Caki2 (cell line): ENCODE data around the gene CHST4. TPM values are rescaled to one million over a fixed set of nuclear protein-coding genes. Genes with fewer than 3 reads are reported as not detected.
"Not testable (repeated sequence)": the region's sequence is repeated elsewhere in the genome, so short reads cannot be mapped to it uniquely, and the experiment has no call there.

Source experiments
- DNase-seq: peaks from one replicate; pipeline ENCODE4 v3.0.0-alpha.2; 2015; ENCODE audit warnings: low read depth
- in situ Hi-C: cut with HindIII; loops from 2 replicates; pipeline ENCODE4 v1.10.0; 2016; ENCODE audit warnings: low sequenced_read_pairs, low pct_unique_long_range_greater_than_20kb, mixed read lengths
- total RNA-seq: library from RNA; depleted of rRNA; stranded (reverse); fragments of >200 nt; shearing (Covaris generic); gene quantifications from 2 replicates; pipeline ENCODE4 v1.2.3, GENCODE V29; 2014; ENCODE audit warnings: low replicate concordance; rRNA removed

Gene CHST4
- not detected in 2 replicates for total RNA-seq

DNA sequence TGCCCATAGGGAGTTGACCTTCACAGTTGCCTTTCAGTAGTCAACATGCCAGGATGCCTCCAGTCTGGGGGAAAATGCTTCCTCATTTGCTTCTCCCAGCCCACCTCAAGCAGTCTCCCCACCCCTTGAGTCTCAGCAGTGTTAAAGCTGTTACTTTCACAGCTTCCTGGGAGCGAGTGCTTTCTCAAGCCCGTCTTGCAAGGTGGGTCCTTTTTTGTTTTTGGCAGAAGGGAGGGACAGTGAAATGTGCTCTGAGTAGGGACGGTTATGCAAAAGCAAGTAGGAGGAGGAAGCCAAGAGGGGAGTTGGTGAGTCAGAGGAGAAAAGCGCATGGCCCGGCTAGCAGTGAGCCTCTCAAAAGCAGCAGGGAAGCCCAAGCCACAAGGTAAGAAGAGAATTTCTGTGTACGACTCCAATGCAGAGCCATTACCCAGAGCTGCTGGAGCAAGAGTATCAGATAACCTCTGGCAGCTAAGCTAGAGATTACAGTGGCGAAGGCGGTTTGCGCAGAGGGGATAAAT lies at the start of gene CHST4:
Gene CHST4 (plus strand): TSS at position 316 of the 521 bp plus-strand sequence. CDS start 10,252 bp downstream, outside the sequence.
- in situ Hi-C loops, result no loop called here
- no peak for DNase-seq

DNA sequence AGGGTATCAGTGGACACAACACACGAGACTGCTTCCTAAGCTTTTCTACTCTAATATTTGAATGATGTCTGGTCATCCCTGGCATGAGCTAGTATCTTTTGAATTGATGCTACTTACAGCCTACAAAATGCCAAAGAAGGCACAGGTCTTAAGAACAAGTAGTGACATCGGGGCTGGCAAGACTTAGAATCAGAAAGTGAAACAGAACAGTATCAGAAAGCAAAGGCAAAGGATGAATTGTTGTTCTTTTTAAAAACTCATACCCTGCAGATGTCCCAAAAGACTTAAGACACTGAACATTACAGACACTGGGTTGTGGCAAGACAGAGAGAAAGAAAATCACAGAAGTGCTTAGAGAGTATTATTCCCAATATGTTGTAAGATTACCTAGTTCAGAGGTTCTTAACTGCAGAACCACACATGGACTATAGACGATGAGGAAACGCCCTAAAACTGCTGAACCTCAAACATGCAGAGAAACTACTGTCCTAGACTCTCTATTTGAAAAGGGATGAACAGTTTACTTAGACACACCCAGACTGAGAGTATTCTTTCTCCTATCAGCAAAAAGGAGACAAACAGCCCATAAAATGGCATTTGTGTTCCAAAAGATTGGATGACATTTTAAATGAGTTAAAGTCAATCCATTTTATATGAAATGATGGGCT lies 49.6 kb upstream of the CHST4 start:
- no peak for DNase-seq
- in situ Hi-C loops, result no loop called here

DNA sequence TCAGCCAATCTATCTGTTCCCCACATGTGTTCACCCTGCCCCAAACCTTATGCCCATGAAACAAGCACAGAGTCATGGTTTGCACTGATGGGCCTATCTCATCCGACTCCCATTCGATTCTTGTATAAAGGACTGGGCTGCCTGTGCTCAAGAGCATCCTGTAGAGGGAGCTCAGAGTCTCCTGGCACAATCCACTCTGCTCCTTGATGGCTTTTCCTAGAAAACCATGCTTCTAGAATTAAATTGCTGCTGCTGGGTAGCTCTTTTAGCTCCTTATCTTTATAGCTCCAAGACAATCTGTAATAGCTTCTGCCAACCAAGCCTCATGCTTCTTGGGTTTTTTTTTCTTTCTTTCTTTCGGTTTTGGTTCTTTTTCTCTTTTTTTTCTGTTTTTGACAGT lies 46.8 kb upstream of the CHST4 start:
- DNase-seq, result no peak

DNA sequence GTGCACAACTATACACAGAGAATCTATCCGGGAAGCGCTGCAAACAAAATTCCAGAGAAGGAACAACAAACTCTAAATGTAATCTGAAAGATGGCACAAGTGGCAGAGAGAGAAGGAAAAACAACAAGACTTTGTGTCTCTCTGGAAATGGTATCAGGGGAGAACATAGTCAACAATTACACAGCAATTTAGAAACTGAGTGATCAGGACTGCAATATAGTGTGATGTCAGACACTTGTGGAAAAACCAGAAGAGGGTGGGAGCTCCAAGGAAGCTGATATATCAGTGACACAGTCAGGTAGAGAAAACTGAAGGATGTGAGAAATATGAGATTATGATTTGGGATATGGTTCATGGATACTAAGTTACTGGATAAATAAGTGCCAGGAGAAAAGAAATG lies 45.3 kb upstream of the CHST4 start:
- no peak for DNase-seq
- in situ Hi-C loops, result no loop called here

More for the DNA sequence above, 46.8 kb upstream of the CHST4 start:
- in situ Hi-C loops, result no loop called here

DNA sequence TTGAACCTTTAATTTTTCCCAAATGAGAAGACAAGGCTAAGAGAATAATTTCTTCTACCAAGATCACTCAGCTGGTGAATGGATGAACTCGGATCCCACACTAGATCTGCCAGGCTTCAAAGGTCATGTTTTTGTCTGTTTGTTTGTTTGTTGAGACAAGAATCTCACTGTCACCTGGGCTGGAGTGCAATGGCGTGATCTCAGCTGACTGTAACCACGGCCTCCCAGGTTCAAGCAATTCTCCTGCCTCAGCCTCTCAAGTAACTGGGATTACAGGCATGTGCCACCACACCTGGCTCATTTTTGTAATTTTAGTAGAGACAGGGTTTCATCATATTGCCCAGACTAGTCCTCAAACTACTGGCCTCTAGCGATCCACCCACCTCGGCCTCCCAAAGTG lies 43.7 kb upstream of the CHST4 start:
- in situ Hi-C loops, result no loop called here
- no peak for DNase-seq

DNA sequence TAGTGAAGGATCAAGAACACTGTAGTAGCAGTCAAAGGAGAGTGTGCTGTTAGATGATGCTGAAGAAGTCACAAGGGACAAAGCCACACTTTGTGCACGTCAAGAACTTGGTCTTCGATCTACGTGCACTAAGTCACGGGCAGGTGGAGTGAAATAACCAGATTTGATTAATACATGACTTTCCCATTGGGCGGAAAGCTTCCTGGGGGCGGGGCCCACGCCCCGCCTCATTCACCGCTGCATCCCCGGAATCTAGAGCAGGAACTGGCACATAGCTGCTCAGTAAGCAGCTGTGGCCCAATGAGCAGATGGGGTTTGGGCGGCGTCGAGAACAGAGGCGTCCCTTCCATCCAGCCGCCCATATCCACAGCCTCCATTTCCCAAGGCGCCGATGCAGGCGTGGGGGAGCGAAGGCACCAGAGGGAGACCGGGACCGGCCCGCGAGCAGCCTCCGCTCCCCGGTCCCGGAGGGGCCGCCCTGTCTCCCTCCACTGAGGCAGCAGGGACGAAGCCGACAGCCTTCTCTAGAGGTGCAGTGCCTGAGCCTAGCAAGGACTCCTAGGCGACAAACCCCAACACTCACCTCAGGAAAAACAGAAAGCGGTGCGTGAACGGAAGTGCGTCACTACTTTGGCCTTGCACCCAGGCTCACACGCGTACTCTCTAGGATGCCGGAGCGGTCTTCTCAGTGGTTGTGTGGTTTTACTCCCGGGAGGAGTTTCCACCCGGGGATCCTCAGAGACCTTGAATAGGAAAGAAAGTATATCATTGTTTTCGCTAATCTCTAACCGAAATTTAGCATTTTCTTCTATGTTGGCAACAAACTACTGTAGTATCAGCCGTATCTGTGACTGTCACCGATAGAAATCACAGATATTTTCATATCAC lies 42.0 kb upstream of the CHST4 start:
- in situ Hi-C loops, result no loop called here
- peak; percentile 95 for DNase-seq

DNA sequence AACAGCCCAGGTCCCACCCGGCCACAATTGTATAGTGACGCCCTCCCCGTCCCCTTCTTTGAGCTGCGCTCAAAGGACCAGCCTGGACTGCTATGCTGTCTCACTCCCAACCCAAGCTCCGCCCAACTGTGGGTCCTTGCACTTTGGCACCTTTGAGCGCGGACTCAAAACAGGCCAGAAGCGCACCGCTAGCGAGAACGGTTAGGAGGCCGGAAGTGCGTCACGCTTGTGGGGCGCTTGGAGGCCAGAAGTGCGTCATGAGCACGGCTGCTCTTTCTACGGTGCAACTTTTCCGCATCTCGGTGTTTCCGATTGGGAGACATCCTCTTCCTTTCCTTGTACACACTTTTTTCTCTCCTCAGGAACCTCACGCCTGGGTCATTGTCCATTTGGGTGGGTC lies 37.1 kb upstream of the CHST4 start, which contains the start of gene ZNF19:
Gene ZNF19 (minus strand): TSS at position 203 of the 400 bp plus-strand sequence. CDS start 7,210 bp downstream, outside the sequence.
- in situ Hi-C loops, result no loop called here
- no peak for DNase-seq

DNA sequence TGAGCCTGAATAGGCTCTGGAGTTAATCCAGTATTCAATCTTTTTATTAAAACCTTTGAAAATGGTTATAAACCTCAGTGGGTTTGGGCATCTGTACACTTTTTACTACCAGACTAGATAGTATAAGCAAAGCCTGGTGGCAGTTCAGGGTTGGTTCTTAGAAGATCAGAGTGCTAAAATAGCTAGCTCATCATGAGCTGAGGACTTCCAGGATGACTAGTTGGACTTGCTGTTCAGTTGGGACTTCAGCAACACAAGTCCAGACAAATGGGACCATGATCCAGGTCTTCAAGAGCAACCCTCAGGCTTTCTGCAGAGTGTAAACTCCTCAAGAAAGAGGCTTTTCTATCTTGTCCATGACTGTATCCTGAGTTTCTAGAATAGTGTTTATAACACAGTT lies 35.9 kb upstream of the CHST4 start:
- no peak for DNase-seq
- in situ Hi-C loops, result no loop called here

DNA sequence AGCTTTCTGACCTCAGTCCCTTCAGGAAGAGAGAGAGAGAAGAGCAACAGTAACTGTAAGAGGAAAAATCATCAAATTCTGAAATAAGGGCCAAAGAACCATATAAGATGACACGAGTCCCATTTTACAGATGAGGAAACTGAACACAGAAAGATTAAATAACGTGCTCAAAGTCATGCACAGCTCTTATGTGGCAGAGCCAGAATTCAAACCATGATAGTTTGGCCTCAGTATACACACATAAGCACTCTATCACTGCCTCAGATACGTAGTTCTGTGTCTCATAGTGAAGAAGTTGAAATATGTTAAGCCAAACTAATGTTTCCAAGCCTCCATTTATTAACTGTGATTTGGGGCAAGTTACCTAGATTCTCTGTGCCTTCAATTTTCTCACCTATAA lies 35.2 kb upstream of the CHST4 start:
- no peak for DNase-seq
- in situ Hi-C loops, result no loop called here

DNA sequence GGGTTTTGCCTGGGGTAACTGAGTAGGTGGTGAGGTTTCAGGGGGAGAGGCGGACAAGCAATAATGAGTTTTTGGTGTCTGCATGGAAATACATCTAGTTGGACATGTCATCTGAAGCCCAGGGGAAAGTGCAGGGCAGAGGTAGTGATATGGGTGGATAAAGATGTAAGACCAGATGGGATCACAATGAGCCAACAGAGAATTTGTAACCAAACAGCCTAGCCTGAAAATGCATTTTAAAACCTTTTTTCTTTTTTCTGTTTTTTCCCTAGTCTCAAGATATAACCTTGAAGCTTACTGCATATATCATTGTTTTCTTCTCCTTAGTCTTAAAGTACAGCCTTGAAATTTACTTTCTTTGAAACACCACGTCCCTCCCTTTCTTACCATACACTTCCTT lies 33.4 kb upstream of the CHST4 start:
- in situ Hi-C loops, result no loop called here
- DNase-seq, result no peak

DNA sequence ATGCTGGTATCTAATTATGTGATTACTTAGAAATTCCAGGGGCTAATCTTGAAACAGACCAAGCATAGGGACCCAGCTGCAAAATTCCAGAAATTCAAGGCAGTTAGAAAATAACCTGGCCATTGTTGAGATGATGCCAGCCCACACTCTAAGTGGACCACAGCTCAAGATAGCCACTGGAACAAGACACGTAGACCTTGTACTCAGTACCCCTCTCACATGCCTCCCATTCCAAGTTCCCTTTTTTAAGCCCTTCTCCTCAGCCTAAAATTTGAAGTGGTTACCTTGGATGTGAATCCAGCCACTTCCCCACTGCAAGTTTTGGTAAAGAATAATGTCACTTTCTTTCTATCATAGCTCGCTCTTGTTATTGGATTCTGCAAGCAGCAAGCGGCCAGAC lies 33.0 kb upstream of the CHST4 start:
- DNase-seq, result no peak
- in situ Hi-C loops, result no loop called here

DNA sequence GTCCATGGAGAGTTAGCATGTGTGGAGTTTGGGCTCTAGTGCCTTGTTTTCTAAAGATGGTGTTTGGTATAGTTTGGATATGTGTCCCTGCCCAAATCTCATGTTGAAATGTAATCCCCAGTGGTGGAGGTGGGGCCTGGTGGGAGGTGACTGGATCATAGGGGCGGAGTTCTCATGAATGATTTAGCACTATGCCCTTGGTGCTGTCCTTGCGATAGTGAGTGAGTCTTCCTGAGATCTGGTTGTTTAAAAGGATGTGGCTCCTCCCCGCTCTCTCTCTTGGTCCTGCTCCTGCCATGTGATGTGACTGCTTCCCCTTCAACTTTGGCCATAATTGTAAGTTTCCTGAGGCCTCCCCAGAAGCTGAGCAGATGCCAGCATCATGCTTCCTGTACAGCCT lies 28.2 kb upstream of the CHST4 start:
- in situ Hi-C loops, result no loop called here
- DNase-seq, result no peak

DNA sequence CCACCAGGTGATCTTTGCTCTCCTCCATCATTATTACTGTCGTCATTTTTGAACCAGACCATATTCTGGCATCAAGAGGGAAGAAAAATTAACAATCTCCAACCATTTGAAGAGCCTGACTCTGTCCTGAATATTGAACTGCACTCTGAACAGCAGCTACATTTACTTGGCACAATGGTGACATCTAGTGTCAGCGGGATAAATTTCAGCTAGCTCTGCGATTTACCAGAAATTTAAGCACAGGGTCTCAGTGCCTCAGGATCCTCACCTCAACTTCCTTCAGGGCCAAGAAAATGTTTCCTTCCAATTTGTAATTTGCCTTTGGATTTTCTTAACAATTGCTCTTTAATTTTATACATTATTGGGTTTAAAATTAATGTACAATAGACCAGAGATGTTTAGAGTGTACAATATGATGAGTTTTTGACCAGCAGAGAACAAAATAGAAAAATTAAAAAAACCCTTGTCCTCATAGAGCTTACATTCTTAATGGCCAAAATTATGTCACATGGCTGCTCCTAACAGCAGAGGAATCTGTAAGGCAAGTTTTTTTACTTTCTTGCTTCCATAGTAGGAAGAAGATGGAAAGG lies 26.4 kb upstream of the CHST4 start:
- in situ Hi-C loops, result no loop called here
- DNase-seq, result peak; percentile 29

DNA sequence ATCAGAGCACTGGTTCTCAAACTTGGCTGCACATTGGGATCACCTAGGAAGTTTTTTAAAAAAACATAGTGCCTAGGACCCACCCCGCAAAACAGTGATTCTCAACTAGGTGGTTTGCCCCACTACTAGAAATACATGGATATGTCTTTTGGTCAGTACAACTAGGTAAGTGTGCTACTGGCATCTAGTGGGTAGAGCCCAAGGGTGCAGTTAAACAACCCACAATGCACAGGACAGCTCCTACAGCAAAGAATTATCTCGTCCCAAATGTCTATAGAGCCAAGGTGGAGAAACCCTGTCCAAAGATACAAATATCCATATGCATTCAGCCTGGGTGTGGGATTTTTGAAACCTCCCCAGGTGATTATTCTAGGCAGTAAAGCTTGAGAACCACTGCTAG lies 25.3 kb upstream of the CHST4 start:
- in situ Hi-C loops, result no loop called here
- DNase-seq, result no peak

DNA sequence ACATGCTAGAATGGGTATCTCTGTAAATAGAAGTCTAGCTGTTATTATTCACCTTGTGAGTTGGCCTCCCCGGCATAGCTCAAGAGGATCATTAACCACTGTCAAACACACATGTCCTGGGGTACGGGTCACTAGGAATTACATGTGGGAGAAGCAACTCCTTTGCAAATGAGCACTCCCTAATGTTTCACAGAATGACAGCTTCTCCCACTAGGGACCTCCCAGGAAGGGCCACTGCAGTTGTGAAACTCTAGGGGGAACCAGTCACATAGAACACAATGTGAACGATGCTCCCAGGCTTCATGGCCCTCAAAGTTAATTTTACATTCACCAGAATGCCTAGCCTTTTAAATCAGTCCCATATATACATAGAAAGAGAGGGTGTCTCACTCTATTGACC lies 24.7 kb upstream of the CHST4 start:
- in situ Hi-C loops, result no loop called here
- no peak for DNase-seq

DNA sequence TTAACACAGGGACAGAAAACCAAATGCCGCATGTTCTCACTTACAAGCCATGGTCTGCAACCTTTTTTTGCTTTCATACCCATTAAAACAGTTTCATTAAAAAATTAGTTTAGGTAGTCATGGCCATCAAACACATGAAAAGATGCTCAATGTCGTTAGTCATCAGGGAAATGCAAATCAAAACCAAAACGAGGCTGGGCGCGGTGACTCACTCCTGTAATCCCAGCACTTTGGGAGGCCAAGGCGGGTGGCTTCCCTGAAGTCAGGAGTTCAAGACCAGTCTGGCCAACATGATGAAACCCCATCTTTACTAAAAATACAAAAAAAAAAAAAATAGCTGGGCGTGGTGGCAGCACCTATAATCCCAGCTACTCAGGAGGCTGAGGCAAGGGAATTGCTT lies 22.2 kb upstream of the CHST4 start:
- in situ Hi-C loops, DNase-seq: not testable (repeated sequence)

DNA sequence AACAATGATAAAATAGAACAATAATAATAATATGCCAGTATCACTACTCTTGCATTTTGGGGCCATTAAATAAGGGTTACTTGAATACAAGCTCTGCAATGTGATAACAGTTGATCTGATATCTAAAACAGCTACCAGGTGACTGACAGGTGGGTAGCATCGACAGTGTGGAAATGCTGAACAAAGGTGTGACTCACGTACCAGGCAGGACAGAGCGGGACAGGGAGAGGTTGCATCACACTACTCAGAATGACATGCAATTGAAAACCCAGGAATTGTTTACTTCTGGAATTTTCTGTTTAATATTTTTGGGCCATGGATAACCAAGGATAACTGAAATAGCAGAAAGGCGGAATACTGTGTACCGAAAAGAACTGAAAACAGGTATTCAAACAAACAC lies 21.3 kb upstream of the CHST4 start:
- DNase-seq, result no peak
- in situ Hi-C loops, result no loop called here

DNA sequence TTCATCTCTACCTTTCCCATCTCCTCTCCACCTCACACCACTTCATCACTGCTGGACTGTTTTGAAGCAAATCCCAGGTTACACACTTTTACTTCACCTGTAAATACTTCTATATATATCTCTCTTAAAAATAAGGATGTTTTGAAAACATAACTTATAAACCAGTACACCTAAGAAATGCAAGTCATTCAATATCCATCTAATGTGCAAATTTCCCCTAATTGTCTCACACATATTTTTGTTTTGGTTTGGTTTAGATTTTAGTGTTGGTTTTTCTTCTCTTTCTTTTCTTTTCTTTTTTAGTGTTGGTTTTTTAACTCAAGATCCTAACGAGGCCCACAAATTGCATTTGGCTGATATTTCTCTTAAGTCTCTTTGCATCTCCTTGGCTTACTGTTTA lies 19.2 kb upstream of the CHST4 start:
- in situ Hi-C loops, result no loop called here
- DNase-seq, result no peak

DNA sequence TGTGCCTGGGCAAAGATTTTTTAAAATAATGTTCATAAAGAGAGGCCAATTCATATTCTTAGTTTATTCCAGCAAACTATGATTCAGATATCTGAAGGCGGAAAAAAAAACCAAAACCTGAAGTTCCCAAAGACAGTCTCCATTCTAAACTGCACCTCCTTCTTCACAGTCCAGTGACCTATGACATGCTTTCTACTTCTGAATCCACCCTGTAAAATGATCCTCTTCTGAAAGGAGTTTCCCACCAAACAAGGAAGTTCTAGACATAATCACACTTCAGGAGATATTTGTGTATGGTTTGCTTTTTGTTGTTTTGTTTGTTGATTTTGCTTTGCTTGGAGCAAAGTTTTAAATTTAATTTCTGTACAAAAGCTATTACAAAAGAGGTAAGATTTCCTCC lies 12.9 kb upstream of the CHST4 start:
- in situ Hi-C loops, result no loop called here

More for the DNA sequence above, 12.9 kb upstream of the CHST4 start:
- DNase-seq, result no peak
